ENCODE measurements around the gene CHAF1A. TPM values are rescaled to one million over a fixed set of nuclear protein-coding genes. Genes with fewer than 3 reads are reported as not detected.
A peak's percentile ranks its signal among the peaks of the same experiment; 100 is the strongest.

CHAF1A gene
- total RNA-seq, 1 donor from 2014 or later = 5.4 TPM

GRCh38 chr19:4365791-4366665 lies 36.4 kb upstream of the CHAF1A start:
- DNase-seq (no peak), ATAC-seq (ENCODE audit: poor library complexity) (no peak)
- intact Hi-C loops (cut with DNase I) = no loop called here

GRCh38 chr19:4366666-4367335 lies 35.6 kb upstream of the CHAF1A start:
- no peak for DNase-seq
- intact Hi-C loops (cut with DNase I) = no loop called here
- no peak for ATAC-seq (ENCODE audit: poor library complexity)

GRCh38 chr19:4367336-4367723 lies 35.1 kb upstream of the CHAF1A start:
- intact Hi-C loops (cut with DNase I) = no loop called here
- ATAC-seq (ENCODE audit: poor library complexity) = no peak
- no peak for DNase-seq

GRCh38 chr19:4367781-4368127 lies 34.7 kb upstream of the CHAF1A start:
- DNase-seq (no peak), ATAC-seq (ENCODE audit: poor library complexity) (no peak)
- intact Hi-C loops (cut with DNase I) = no loop called here

- ATAC-seq (ENCODE audit: poor library complexity) (peak; percentile 13), DNase-seq (no peak)
- intact Hi-C loops (cut with DNase I) = no loop called here
These were observed 34.2 kb upstream of the CHAF1A start for GRCh38 chr19:4368128-4368820.

GRCh38 chr19:4369109-4369887 lies 33.1 kb upstream of the CHAF1A start:
- ATAC-seq (ENCODE audit: poor library complexity) (no peak), DNase-seq (peak; percentile 63)
- intact Hi-C loops (cut with DNase I) = no loop called here

GRCh38 chr19:4369888-4370260 lies 32.6 kb upstream of the CHAF1A start:
- ATAC-seq (ENCODE audit: poor library complexity) (peak; percentile 6), DNase-seq (peak; percentile 69)
- intact Hi-C loops (cut with DNase I) = no loop called here

GRCh38 chr19:4370418-4371041 lies 31.9 kb upstream of the CHAF1A start:
- ATAC-seq (ENCODE audit: poor library complexity) = no peak
- no peak for DNase-seq
- intact Hi-C loops (cut with DNase I) = no loop called here

GRCh38 chr19:4371247-4372164 lies 30.9 kb upstream of the CHAF1A start:
- intact Hi-C loops (cut with DNase I) = no loop called here
- ATAC-seq (ENCODE audit: poor library complexity) = no peak
- no peak for DNase-seq

- no peak for ATAC-seq (ENCODE audit: poor library complexity)
- intact Hi-C loops (cut with DNase I) = no loop called here
- no peak for DNase-seq
These were observed 30.1 kb upstream of the CHAF1A start for GRCh38 chr19:4372165-4373012.

- ATAC-seq (ENCODE audit: poor library complexity) = no peak
- DNase-seq = no peak
- intact Hi-C loops (cut with DNase I) = no loop called here
These were observed 29.4 kb upstream of the CHAF1A start for GRCh38 chr19:4373013-4373367.

- intact Hi-C loops (cut with DNase I) = no loop called here
- ATAC-seq (ENCODE audit: poor library complexity) (peak; percentile 62), DNase-seq (peak; percentile 75)
These were observed 28.6 kb upstream of the CHAF1A start for GRCh38 chr19:4373601-4374497.

- intact Hi-C loops (cut with DNase I) = no loop called here
- ATAC-seq (ENCODE audit: poor library complexity) = peak; percentile 66
- DNase-seq = peak; percentile 88
These were observed 27.8 kb upstream of the CHAF1A start for GRCh38 chr19:4374498-4375163.

- ATAC-seq (ENCODE audit: poor library complexity) (peak; percentile 0), DNase-seq (peak; percentile 55)
- intact Hi-C loops (cut with DNase I) = no loop called here
These were observed 27.0 kb upstream of the CHAF1A start for GRCh38 chr19:4375164-4376027.

Data from Right ventricle myocardium superior (tissue), 1 donor.